ENCODE results near the gene LIM2.

LIM2 gene

GRCh38 chr19:51339687-51340656 is 47.8 kb downstream of the LIM2 start:
- peak; percentile 86 for DNase-seq (ENCODE audit: low read depth)

GRCh38 chr19:51339313-51339686 is 48.5 kb downstream of the LIM2 start:
- no peak for DNase-seq (ENCODE audit: low read depth)

- DNase-seq (ENCODE audit: low read depth) = peak; percentile 70
Observed at GRCh38 chr19:51338563-51339312, 49.0 kb downstream of the LIM2 start.

GRCh38 chr19:51337861-51338562 is 49.8 kb downstream of the LIM2 start:
- no peak for DNase-seq (ENCODE audit: low read depth)

- DNase-seq (ENCODE audit: low read depth) = no peak
Observed at GRCh38 chr19:51337141-51337860, 50.5 kb downstream of the LIM2 start.

GRCh38 chr19:51333836-51334460 is 53.8 kb downstream of the LIM2 start:
- no peak for DNase-seq (ENCODE audit: low read depth)

GRCh38 chr19:51331716-51332115 is 56.1 kb downstream of the LIM2 start:
- no peak for DNase-seq (ENCODE audit: low read depth)

GRCh38 chr19:51331193-51331592 is 56.6 kb downstream of the LIM2 start:
- no peak for DNase-seq (ENCODE audit: low read depth)

GRCh38 chr19:51330366-51330765 is 57.4 kb downstream of the LIM2 start:
- DNase-seq (ENCODE audit: low read depth) = no peak

Measured in T-helper 22 cell (primary cell).